Fibroblast of skin of back (primary cell): ENCODE measurements around the gene PRR14.
"Not testable (repeated sequence)": the region's sequence is repeated elsewhere in the genome, so short reads cannot be mapped to it uniquely, and the experiment has no call there.

Experiments
- DNase-seq: peaks from one replicate; pipeline ENCODE4 v3.0.0-alpha.2; 2013

Gene PRR14

GRCh38 chr16:30632454-30632853 lies 18.3 kb upstream of the PRR14 start:
- not testable (repeated sequence) for DNase-seq

GRCh38 chr16:30633526-30633925 lies 17.2 kb upstream of the PRR14 start:
- no peak for DNase-seq

GRCh38 chr16:30636599-30636998 lies 14.2 kb upstream of the PRR14 start:
- DNase-seq, result no peak

GRCh38 chr16:30637139-30637538 lies 13.6 kb upstream of the PRR14 start:
- DNase-seq, result not testable (repeated sequence)

- peak; percentile 66 for DNase-seq
Measured at GRCh38 chr16:30637944-30638343, 12.8 kb upstream of the PRR14 start.

- peak; percentile 9 for DNase-seq
Measured at GRCh38 chr16:30641378-30641982, 9.3 kb upstream of the PRR14 start.

- DNase-seq, result no peak
Measured at GRCh38 chr16:30644334-30644830, 6.4 kb upstream of the PRR14 start.

GRCh38 chr16:30645727-30646126 lies 5.0 kb upstream of the PRR14 start:
- DNase-seq, result no peak

- DNase-seq, result no peak
Measured at GRCh38 chr16:30647274-30647571, 3.5 kb upstream of the PRR14 start.

GRCh38 chr16:30649725-30650368 lies 913 bp upstream of the PRR14 start:
- peak; percentile 6 for DNase-seq

- peak; percentile 69 for DNase-seq
Measured at GRCh38 chr16:30651124-30652004, 604 bp downstream of the PRR14 start.

GRCh38 chr16:30652005-30652296 lies 1.2 kb downstream of the PRR14 start:
- DNase-seq, result no peak

GRCh38 chr16:30652718-30653117 lies 2.0 kb downstream of the PRR14 start:
- DNase-seq, result no peak

GRCh38 chr16:30654856-30655255 lies 4.1 kb downstream of the PRR14 start:
- DNase-seq, result no peak

GRCh38 chr16:30655815-30656347 lies 5.1 kb downstream of the PRR14 start:
- no peak for DNase-seq

- no peak for DNase-seq
Measured at GRCh38 chr16:30656388-30656787, 5.6 kb downstream of the PRR14 start.

GRCh38 chr16:30656974-30657865 lies 6.5 kb downstream of the PRR14 start:
- DNase-seq, result no peak

GRCh38 chr16:30657866-30658730 lies 7.3 kb downstream of the PRR14 start, which contains the start of gene FBRS:
Gene FBRS (plus strand): TSS chr16:30658431. CDS start chr16:30659519, 1,088 bp downstream.
- DNase-seq, result peak; percentile 100

GRCh38 chr16:30658731-30659506 lies 8.2 kb downstream of the PRR14 start:
- DNase-seq, result peak; percentile 97
